SK-MEL-5 (cell line): ENCODE results near the gene CANT1. TPM values are rescaled to one million over a fixed set of nuclear protein-coding genes. Genes with fewer than 3 reads are reported as not detected.
"Not testable (repeated sequence)": the region's sequence is repeated elsewhere in the genome, so short reads cannot be mapped to it uniquely, and the experiment has no call there.

Experiments
- DNase-seq: peaks from one replicate; pipeline ENCODE4 v3.0.0-alpha.2; 2016; ENCODE audit warnings: low read depth, low spot score
- in situ Hi-C: cut with HindIII; loops from 2 replicates; pipeline ENCODE4 v1.10.0; 2016; ENCODE audit warnings: low sequenced_read_pairs, high pct_unique_total_duplicates, low pct_unique_long_range_greater_than_20kb
- total RNA-seq: library from RNA; depleted of rRNA; stranded (reverse); fragments of >200 nt; shearing (Covaris generic); gene quantifications from 2 replicates; pipeline ENCODE4 v1.2.3, GENCODE V29; 2014

CANT1 gene
- total RNA-seq, 1 experiment from 2014 or later = 107 TPM

GRCh38 chr17:79033046-79033616 lies 23.6 kb upstream of the CANT1 start:
- no peak for DNase-seq
- in situ Hi-C loops = no loop called here

GRCh38 chr17:79031996-79032875 lies 22.7 kb upstream of the CANT1 start:
- no peak for DNase-seq
- in situ Hi-C loops = no loop called here

GRCh38 chr17:79030636-79031035 lies 21.1 kb upstream of the CANT1 start:
- in situ Hi-C loops, DNase-seq: not testable (repeated sequence)

- in situ Hi-C loops = no loop called here
- DNase-seq = no peak
These were observed 19.9 kb upstream of the CANT1 start for GRCh38 chr17:79029327-79030009.

- in situ Hi-C loops = no loop called here
- DNase-seq = peak; percentile 47
These were observed 19.1 kb upstream of the CANT1 start for GRCh38 chr17:79028496-79029326.

- in situ Hi-C loops = no loop called here
- DNase-seq = no peak
These were observed 18.4 kb upstream of the CANT1 start for GRCh38 chr17:79027925-79028491.

- no peak for DNase-seq
- in situ Hi-C loops = no loop called here
These were observed 17.8 kb upstream of the CANT1 start for GRCh38 chr17:79027274-79027924.

GRCh38 chr17:79026376-79027273 lies 17.1 kb upstream of the CANT1 start:
- in situ Hi-C loops = no loop called here
- DNase-seq = peak; percentile 61

GRCh38 chr17:79024901-79025737 lies 15.6 kb upstream of the CANT1 start:
- in situ Hi-C loops = no loop called here
- DNase-seq = no peak

- no peak for DNase-seq
- in situ Hi-C loops = no loop called here
These were observed 14.6 kb upstream of the CANT1 start, which contains the start of gene C1QTNF1 for GRCh38 chr17:79023886-79024771. TSS of gene C1QTNF1 (plus strand) at chr17:79024169. CDS start at chr17:79043969, 19,800 bp downstream.

GRCh38 chr17:79023180-79023705 lies 13.7 kb upstream of the CANT1 start:
- DNase-seq = no peak
- in situ Hi-C loops = no loop called here

- in situ Hi-C loops = no loop called here
- DNase-seq = no peak
These were observed 13.0 kb upstream of the CANT1 start for GRCh38 chr17:79022507-79022991.

GRCh38 chr17:79021929-79022328 lies 12.4 kb upstream of the CANT1 start:
- in situ Hi-C loops, DNase-seq: not testable (repeated sequence)
